ENCODE data around the gene MROH2A. TPM values are rescaled to one million over a fixed set of nuclear protein-coding genes. Genes with fewer than 3 reads are reported as not detected.

MROH2A gene
- polyA plus RNA-seq, 6 donors from 2014 or later: not detected

DNA sequence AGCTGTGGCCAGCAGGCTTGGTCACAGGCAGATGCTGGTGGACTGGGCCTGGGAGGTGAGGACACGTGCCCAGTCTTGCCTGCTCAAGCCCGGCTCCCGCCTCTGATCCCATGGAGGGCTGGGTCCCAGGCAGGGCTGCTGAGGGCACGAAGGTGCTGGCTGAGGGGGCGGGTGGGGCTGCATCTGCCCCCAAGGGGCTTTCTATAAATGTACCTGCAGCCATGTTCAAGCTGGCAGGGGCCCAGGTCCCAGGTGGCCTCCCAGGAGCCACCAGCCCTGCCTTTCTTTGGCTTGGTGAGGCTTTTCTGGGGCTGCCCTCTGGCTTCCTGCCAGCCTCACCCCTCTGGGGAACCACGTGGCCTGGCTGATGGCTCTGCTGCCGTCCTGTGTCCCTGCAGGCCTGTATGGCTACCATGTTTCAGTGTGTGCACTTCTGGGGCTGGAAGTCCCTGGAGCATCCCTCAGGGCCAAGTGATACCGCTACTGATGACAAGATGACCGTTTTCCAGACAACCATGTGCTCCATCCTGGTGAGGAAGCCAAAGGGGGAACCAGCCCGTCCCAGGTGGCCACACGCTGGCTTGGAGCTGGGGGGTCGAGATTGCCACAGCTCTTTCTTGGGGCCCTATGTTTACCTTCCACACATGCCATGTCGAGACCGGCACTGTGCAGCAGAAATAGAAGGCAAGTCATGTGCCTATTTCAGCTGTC lies 53.0 kb downstream of the MROH2A start:
- Mint-ChIP-seq H3K4me1 (peaks cover 0 to 4% (median 4%) of the 10 kb centered on the region in 3 donors), H3K27ac (peak overlapping the region in 2 of 6 donors; percentile 44 to 66), H3K27me3 (no peaks in the 10 kb centered on the region), H3K9me3 (peaks cover 0 to 5% (median 0%) of the 10 kb centered on the region in 7 donors), H3K36me3 (no peaks in the 10 kb centered on the region), H3K4me3 (peak overlapping the region in 1 of 8 donors; percentile 1)
- ATAC-seq (ENCODE audit: low read depth in 2 of 2): no peak
- DNase-seq: no peak

DNA sequence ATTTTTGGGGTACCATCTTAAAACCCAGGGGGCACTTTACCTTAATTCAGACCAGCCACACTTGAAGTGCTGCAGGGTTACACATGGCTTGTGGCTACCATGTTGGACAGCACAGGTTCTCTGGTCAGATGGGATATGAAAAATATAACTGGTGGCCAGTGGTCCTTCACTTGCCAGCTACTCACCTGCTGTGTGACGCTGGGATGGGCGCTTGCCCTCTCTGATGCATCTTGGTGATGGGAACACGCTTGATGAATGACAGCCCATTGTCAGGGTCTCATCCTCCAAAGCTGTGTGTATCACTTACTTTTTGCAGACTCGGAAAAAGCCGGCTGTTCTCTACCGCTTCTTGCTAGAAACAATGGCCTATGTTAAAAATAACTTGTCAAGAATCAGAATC lies 53.7 kb downstream of the MROH2A start:
- Mint-ChIP-seq H3K27ac (no peak overlapping the region), H3K27me3 (no peaks in the 10 kb centered on the region), H3K36me3 (no peaks in the 10 kb centered on the region)

GRCh38 chr2:233832414-233832813 lies 54.3 kb downstream of the MROH2A start:
- no peaks in the 10 kb centered on the region for H3K36me3 Mint-ChIP-seq
- H3K27ac Mint-ChIP-seq: no peak overlapping the region
- H3K4me3 Mint-ChIP-seq: no peak overlapping the region
- H3K9me3 Mint-ChIP-seq: no peaks in the 10 kb centered on the region
- H3K27me3 Mint-ChIP-seq: no peaks in the 10 kb centered on the region
- H3K4me1 Mint-ChIP-seq: peaks cover 0 to 4% (median 4%) of the 10 kb centered on the region in 3 donors
- ATAC-seq (ENCODE audit: low read depth in 2 of 2) (no peak), DNase-seq (no peak)

More for the DNA sequence above, 53.7 kb downstream of the MROH2A start:
- peaks cover 0 to 4% (median 4%) of the 10 kb centered on the region in 3 donors for H3K4me1 Mint-ChIP-seq
- peaks cover 0 to 2% (median 0%) of the 10 kb centered on the region in 7 donors for H3K9me3 Mint-ChIP-seq
- ATAC-seq (ENCODE audit: low read depth in 2 of 2) (no peak), DNase-seq (no peak)
- H3K4me3 Mint-ChIP-seq: no peak overlapping the region

DNA sequence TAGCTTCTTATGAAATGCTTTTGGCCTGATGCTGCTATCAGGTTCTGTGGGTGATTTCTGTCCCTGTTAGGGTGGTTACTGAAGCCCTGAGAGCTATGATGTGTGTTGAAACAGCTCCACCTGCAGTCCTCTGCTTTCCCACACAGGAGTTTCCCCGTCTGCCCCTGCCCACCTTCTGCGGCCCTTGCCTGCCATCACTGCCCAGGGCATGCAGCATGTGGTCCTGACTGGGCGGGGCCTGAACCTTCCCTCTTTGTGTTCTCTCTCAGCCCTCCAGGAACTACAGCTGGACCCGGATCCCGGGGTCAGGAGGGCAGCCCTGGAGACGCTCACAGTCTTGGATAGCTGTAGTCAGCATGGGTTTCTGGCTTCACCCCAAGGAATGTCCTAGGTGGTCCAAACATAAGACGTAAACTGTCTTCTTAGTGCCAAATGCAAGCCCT lies 54.8 kb downstream of the MROH2A start:
- Mint-ChIP-seq H3K36me3 (no peaks in the 10 kb centered on the region), H3K9me3 (no peaks in the 10 kb centered on the region), H3K4me1 (peaks cover 0 to 4% (median 4%) of the 10 kb centered on the region in 3 donors), H3K4me3 (no peak overlapping the region), H3K27me3 (no peaks in the 10 kb centered on the region), H3K27ac (peak overlapping the region in 1 of 6 donors; percentile 54)
- DNase-seq (no peak), ATAC-seq (ENCODE audit: low read depth in 2 of 2) (no peak)

- DNase-seq (no peak), ATAC-seq (ENCODE audit: low read depth in 2 of 2) (no peak)
- Mint-ChIP-seq H3K27me3 (no peaks in the 10 kb centered on the region), H3K36me3 (no peaks in the 10 kb centered on the region), H3K4me3 (no peak overlapping the region), H3K27ac (no peak overlapping the region), H3K4me1 (peaks cover 0 to 4% (median 4%) of the 10 kb centered on the region in 3 donors), H3K9me3 (no peaks in the 10 kb centered on the region)
Observed at GRCh38 chr2:233833345-233833744, 55.2 kb downstream of the MROH2A start.

DNA sequence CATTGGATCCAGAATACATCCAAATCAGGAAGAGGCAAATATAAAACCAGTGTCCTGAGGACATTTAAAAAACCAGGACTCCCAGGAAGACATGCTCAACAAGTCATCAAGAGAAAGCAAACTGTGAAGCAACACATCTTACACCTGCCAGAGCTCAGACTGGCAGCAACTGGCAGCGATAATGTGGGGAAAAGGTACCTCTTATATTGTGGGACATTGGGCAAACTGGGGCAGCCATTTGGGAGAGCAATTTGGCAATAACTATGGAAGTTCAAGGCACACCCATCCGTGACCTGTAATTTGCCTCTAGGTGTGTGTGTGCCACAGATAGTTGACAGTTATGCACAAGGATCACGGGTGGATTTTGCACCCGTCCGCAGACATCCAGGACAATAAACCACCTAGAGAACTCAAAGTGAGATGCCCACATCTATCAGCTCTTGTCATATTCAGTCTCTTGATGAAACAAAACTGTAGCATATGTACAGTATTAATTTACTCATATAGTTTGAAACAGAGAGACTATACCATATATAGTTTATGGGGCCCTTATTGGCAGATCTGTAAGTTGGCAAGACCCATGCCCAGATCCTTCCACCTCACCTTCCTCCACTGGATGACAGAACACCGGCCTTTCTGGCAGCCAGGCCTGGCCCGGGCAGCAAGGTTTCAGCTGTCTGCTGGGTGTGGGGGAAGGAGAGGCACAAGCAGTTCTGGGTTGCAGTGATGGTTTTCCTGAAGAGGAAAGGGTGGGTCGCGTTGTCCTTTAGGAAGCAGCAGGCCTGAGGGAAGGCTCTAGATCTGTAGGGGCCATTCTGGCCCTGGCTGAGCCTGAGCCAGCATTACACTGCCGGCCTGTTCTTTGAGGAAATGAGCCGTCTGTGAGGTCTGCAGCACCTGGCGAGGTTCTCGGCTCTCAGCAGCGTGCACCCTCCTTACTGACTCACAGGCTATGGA lies 57.4 kb downstream of the MROH2A start:
- H3K27ac Mint-ChIP-seq: no peak overlapping the region
- no peak overlapping the region for H3K4me3 Mint-ChIP-seq
- H3K9me3 Mint-ChIP-seq: no peaks in the 10 kb centered on the region
- no peak for ATAC-seq (ENCODE audit: low read depth in 2 of 2)
- no peak for DNase-seq
- peaks cover 0 to 4% (median 0%) of the 10 kb centered on the region in 3 donors for H3K4me1 Mint-ChIP-seq
- H3K36me3 Mint-ChIP-seq: no peaks in the 10 kb centered on the region
- H3K27me3 Mint-ChIP-seq: no peaks in the 10 kb centered on the region

DNA sequence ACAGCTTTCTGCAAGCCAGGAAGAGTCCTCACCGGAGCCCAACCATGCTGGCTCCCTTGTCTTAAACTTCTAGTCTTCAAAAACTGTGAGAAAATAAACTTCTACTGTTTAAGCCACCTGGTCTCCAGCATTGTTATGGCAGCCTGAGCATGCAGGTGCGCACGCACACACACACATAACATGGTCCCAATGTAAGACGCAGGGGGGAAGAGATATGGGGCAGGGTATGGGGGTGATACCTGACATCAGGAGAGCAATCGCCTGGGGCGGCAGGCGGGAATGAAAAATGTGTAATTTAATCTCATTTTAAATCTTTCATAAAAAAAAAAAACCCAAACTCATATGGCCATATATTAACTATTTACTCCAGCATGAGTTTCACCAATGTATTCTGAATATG lies 58.2 kb downstream of the MROH2A start:
- Mint-ChIP-seq H3K27ac (no peak overlapping the region), H3K9me3 (no peaks in the 10 kb centered on the region), H3K4me3 (no peak overlapping the region), H3K4me1 (peaks cover 0 to 1% (median 0%) of the 10 kb centered on the region in 3 donors), H3K27me3 (no peaks in the 10 kb centered on the region), H3K36me3 (no peaks in the 10 kb centered on the region)
- no peak for DNase-seq
- no peak for ATAC-seq (ENCODE audit: low read depth in 2 of 2)

DNA sequence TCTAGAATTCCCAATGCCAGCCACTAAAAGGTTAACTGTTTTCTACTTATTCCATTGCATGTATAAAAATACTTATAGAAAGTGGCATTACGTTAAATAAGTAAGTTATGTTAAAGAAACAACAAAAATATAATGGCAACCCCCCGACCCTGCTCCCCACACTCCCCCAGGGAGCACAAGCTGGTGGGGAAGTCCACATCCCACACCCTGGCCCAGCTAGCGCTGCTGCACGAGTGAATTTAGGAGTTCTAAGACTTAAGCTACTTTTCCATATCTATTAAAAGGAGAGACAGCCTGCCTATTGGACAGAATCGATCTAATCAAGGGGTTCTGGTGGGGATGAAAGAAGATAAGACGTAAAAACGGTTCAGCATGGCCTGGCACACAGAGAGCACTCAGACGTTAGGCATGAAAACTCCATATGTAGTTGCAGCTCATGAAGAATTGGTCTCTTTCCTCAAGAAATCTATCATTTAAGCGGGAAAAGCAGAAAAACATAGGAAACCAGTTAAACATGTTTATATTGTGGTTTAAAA lies 59.6 kb downstream of the MROH2A start:
- Mint-ChIP-seq H3K4me1 (no peaks in the 10 kb centered on the region), H3K27ac (peak overlapping the region in 2 of 6 donors; percentile 15 to 65), H3K9me3 (no peaks in the 10 kb centered on the region), H3K27me3 (no peaks in the 10 kb centered on the region), H3K4me3 (no peak overlapping the region), H3K36me3 (no peaks in the 10 kb centered on the region)
- DNase-seq: no peak
- ATAC-seq (ENCODE audit: low read depth in 2 of 2): no peak

DNA sequence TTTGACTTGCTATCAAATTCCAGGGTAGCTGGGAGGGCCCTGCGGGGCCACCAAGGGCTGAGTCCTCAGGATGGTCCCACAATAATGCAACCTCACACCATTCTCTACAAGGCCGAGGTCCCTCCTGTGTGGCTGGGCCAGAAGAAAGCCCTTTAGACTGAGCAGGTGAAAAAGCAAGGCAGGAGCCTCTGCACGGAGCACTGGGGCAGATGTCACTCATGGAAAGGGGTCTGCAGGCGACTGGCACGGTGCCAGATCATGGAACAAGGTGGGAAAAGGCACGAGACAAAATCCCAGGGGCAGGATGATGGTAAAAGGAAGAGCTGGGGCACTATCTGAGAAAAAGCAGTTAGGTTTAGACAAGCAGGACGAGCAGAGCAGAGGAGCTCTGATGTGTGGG lies 60.1 kb downstream of the MROH2A start:
- Mint-ChIP-seq H3K27me3 (no peaks in the 10 kb centered on the region), H3K27ac (peak overlapping the region in 1 of 6 donors; percentile 15), H3K9me3 (no peaks in the 10 kb centered on the region), H3K4me1 (no peaks in the 10 kb centered on the region), H3K36me3 (no peaks in the 10 kb centered on the region), H3K4me3 (no peak overlapping the region)
- ATAC-seq (ENCODE audit: low read depth in 2 of 2) (no peak), DNase-seq (no peak)

- Mint-ChIP-seq H3K27ac (peak overlapping the region in 2 of 6 donors; percentile 15 to 57), H3K9me3 (no peaks in the 10 kb centered on the region), H3K4me1 (no peaks in the 10 kb centered on the region), H3K36me3 (no peaks in the 10 kb centered on the region), H3K4me3 (no peak overlapping the region), H3K27me3 (no peaks in the 10 kb centered on the region)
- DNase-seq: no peak
- ATAC-seq (ENCODE audit: low read depth in 2 of 2): no peak
Observed at GRCh38 chr2:233838726-233839446, 60.8 kb downstream of the MROH2A start.

GRCh38 chr2:233839447-233839820 lies 61.3 kb downstream of the MROH2A start:
- no peaks in the 10 kb centered on the region for H3K27me3 Mint-ChIP-seq
- H3K27ac Mint-ChIP-seq: peak overlapping the region in 1 of 6 donors; percentile 57
- H3K9me3 Mint-ChIP-seq: no peaks in the 10 kb centered on the region
- no peaks in the 10 kb centered on the region for H3K36me3 Mint-ChIP-seq
- ATAC-seq (ENCODE audit: low read depth in 2 of 2) (no peak), DNase-seq (no peak)
- H3K4me1 Mint-ChIP-seq: no peaks in the 10 kb centered on the region
- H3K4me3 Mint-ChIP-seq: no peak overlapping the region

GRCh38 chr2:233840520-233840919 lies 62.4 kb downstream of the MROH2A start:
- no peak overlapping the region for H3K27ac Mint-ChIP-seq
- DNase-seq (no peak), ATAC-seq (ENCODE audit: low read depth in 2 of 2) (no peak)
- H3K9me3 Mint-ChIP-seq: no peaks in the 10 kb centered on the region
- H3K4me1 Mint-ChIP-seq: no peaks in the 10 kb centered on the region
- no peaks in the 10 kb centered on the region for H3K27me3 Mint-ChIP-seq
- H3K36me3 Mint-ChIP-seq: no peaks in the 10 kb centered on the region
- H3K4me3 Mint-ChIP-seq: no peak overlapping the region

DNA sequence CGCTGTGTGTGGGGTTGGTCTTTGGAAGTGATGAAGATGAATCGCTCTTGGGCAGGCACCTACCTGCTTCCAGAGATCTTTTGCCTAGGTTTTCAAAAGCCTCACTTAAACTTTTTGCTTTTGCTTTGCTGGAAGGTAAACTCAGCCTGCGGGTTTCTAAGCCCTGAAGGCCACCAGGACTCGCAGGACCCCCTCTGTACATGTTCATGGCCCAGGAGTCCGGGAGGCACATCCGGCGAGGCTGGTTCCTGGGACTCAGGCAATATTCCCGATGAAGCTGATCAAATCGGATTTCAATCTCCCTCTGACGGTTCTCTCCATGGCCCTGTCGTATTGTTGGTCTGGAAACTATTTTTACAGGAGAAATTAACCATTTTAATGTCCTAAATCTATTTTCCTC lies 63.1 kb downstream of the MROH2A start:
- ATAC-seq (ENCODE audit: low read depth in 2 of 2) (no peak), DNase-seq (no peak)
- Mint-ChIP-seq H3K9me3 (no peaks in the 10 kb centered on the region), H3K36me3 (no peaks in the 10 kb centered on the region), H3K27ac (no peak overlapping the region), H3K4me3 (peak overlapping the region in 1 of 8 donors; percentile 22), H3K4me1 (no peaks in the 10 kb centered on the region), H3K27me3 (no peaks in the 10 kb centered on the region)

All from naive B cell (primary cell).